ENCODE results near the gene RASSF3.

The RASSF3 gene

DNA sequence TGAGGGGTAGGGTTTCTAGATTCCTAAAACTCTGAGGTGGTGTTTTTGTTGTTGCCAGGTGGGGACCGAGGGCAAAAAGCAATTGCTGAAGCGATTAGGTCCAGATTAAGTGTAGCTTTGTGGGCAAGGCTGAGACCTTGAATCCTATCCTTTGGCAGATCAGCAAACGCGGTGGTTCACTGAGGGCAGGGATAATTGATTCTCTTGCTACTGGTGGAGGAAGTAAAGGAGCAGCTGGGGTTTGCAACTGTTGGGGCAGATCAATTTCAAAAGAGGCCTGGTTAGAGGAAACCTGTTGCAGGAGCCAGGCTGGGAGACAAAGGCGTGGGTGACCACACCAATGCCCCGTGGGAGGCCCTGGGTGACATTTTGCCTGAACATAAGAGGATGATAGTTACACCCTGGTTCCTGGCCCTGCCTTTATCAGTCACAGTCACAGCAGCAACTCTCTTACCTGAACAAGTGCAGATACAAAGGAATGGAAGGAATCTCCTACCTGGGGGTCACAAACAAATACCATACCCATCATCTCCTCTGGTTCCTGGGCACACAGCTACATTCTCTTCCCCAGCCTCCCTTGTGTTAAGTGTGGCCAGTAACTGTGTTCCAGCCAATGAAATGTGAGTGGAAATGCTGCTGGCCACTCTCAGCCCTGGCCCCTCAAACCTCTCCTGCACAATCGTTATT, 43.3 kb upstream of the RASSF3 start:
- no peak for ATAC-seq
- TF ChIP-seq PPARA (CRISPR knock-in tag; IDR thresholded peaks at IDR 0.05; ENCODE audit: borderline replicate concordance), result no peak
- no peak for TF ChIP-seq TCF4 (CRISPR knock-in tag; IDR thresholded peaks at IDR 0.05; ENCODE audit: borderline replicate concordance)
- TF ChIP-seq BACH2 (CRISPR knock-in tag; IDR thresholded peaks at IDR 0.05; ENCODE audit: borderline replicate concordance), result no peak
- TF ChIP-seq, protein P1, sequence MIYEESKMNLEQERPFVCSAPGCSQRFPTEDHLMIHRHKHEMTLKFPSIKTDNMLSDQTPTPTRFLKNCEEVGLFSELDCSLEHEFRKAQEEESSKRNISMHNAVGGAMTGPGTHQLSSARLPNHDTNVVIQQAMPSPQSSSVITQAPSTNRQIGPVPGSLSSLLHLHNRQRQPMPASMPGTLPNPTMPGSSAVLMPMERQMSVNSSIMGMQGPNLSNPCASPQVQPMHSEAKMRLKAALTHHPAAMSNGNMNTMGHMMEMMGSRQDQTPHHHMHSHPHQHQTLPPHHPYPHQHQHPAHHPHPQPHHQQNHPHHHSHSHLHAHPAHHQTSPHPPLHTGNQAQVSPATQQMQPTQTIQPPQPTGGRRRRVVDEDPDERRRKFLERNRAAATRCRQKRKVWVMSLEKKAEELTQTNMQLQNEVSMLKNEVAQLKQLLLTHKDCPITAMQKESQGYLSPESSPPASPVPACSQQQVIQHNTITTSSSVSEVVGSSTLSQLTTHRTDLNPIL (CRISPR knock-in tag; IDR thresholded peaks at IDR 0.05; ENCODE audit: low read depth), result no peak

GRCh38 chr12:64567570-64567969, 42.7 kb upstream of the RASSF3 start:
- TF ChIP-seq RARB (CRISPR knock-in tag; IDR thresholded peaks at IDR 0.05) (no peak), TCF4 (CRISPR knock-in tag; IDR thresholded peaks at IDR 0.05; ENCODE audit: borderline replicate concordance) (no peak), ESRRG (CRISPR knock-in tag; IDR thresholded peaks at IDR 0.05) (no peak), ISL1 (CRISPR knock-in tag; IDR thresholded peaks at IDR 0.05) (no peak), CSRNP3 (CRISPR knock-in tag; IDR thresholded peaks at IDR 0.05) (no peak), ZFP30 (CRISPR knock-in tag; IDR thresholded peaks at IDR 0.05) (no peak)
- TF ChIP-seq, protein P2, sequence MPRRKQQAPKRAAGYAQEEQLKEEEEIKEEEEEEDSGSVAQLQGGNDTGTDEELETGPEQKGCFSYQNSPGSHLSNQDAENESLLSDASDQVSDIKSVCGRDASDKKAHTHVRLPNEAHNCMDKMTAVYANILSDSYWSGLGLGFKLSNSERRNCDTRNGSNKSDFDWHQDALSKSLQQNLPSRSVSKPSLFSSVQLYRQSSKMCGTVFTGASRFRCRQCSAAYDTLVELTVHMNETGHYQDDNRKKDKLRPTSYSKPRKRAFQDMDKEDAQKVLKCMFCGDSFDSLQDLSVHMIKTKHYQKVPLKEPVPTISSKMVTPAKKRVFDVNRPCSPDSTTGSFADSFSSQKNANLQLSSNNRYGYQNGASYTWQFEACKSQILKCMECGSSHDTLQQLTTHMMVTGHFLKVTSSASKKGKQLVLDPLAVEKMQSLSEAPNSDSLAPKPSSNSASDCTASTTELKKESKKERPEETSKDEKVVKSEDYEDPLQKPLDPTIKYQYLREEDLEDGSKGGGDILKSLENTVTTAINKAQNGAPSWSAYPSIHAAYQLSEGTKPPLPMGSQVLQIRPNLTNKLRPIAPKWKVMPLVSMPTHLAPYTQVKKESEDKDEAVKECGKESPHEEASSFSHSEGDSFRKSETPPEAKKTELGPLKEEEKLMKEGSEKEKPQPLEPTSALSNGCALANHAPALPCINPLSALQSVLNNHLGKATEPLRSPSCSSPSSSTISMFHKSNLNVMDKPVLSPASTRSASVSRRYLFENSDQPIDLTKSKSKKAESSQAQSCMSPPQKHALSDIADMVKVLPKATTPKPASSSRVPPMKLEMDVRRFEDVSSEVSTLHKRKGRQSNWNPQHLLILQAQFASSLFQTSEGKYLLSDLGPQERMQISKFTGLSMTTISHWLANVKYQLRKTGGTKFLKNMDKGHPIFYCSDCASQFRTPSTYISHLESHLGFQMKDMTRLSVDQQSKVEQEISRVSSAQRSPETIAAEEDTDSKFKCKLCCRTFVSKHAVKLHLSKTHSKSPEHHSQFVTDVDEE (CRISPR knock-in tag; IDR thresholded peaks at IDR 0.05), result no peak

DNA sequence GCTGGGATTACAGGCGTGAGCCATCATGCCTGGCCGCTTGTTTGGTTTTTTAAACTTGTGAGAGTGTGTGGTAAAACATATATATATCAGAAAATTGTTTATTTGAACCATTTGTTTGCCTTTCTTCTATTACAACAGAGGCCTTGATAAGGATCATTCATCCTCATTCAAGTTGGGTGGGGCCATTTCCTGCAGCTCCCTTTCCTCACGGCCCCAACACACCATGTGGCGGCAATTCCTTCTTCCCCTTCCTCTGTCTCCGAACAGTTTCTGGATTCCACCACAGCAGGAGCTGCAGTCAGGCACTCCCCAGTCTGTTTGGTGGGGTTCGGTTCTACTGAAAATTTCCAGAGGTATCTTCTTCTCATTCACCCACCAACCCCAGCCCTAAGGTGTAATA, 42.0 kb upstream of the RASSF3 start:
- no peak for ATAC-seq
- no peak for TF ChIP-seq RARB (CRISPR knock-in tag; IDR thresholded peaks at IDR 0.05)
- no peak for TF ChIP-seq PPARA (CRISPR knock-in tag; IDR thresholded peaks at IDR 0.05; ENCODE audit: borderline replicate concordance)
- TF ChIP-seq ZFP3 (CRISPR knock-in tag; IDR thresholded peaks at IDR 0.05), result no peak
- no peak for TF ChIP-seq CSRNP3 (CRISPR knock-in tag; IDR thresholded peaks at IDR 0.05)
- TF ChIP-seq ISL1 (CRISPR knock-in tag; IDR thresholded peaks at IDR 0.05), result no peak
- TF ChIP-seq ESRRG (CRISPR knock-in tag; IDR thresholded peaks at IDR 0.05), result no peak
- TF ChIP-seq POU6F1 (CRISPR knock-in tag; IDR thresholded peaks at IDR 0.05; ENCODE audit: borderline replicate concordance, low read depth), result no peak
- TF ChIP-seq OSR1 (CRISPR knock-in tag; IDR thresholded peaks at IDR 0.05), result no peak
- no peak for TF ChIP-seq SNAI2 (CRISPR knock-in tag; IDR thresholded peaks at IDR 0.05)
- TF ChIP-seq ZFP30 (CRISPR knock-in tag; IDR thresholded peaks at IDR 0.05), result no peak
- TF ChIP-seq CSDC2 (CRISPR knock-in tag; IDR thresholded peaks at IDR 0.05), result no peak
- TF ChIP-seq, protein P1 (CRISPR knock-in tag; IDR thresholded peaks at IDR 0.05; ENCODE audit: low read depth), result no peak
- no peak for TF ChIP-seq TOX (CRISPR knock-in tag; IDR thresholded peaks at IDR 0.05; ENCODE audit: borderline replicate concordance)
- no peak for TF ChIP-seq ZC3H10 (CRISPR knock-in tag; IDR thresholded peaks at IDR 0.05)
- TF ChIP-seq ZNF565 (CRISPR knock-in tag; conservative IDR thresholded peaks at IDR 0.05; ENCODE audit: low read depth), result no peak
- no peak for TF ChIP-seq ZNF70 (CRISPR knock-in tag; IDR thresholded peaks at IDR 0.05)
- no peak for TF ChIP-seq GLIS3 (CRISPR knock-in tag; IDR thresholded peaks at IDR 0.05)
- TF ChIP-seq BACH2 (CRISPR knock-in tag; IDR thresholded peaks at IDR 0.05; ENCODE audit: borderline replicate concordance), result no peak
- no peak for TF ChIP-seq ARNTL (CRISPR knock-in tag; IDR thresholded peaks at IDR 0.05; ENCODE audit: borderline replicate concordance, low read depth)

More at GRCh38 chr12:64567570-64567969, 42.7 kb upstream of the RASSF3 start:
- ATAC-seq, result no peak

Data from SK-N-SH treated with all-trans-retinoic acid at 6 μM for 48 hours (cell line).